GM23248 (cell line): Measurements from ENCODE around the gene MAPK8. TPM values are rescaled to one million over a fixed set of nuclear protein-coding genes. Genes with fewer than 3 reads are reported as not detected.

ENCODE experiments used
- DNase-seq: peaks from one replicate; pipeline ENCODE4 v3.0.0-alpha.2; 2015
- H2AFZ ChIP-seq: fragments of 200-600 bp; sonication (generic); 2 replicates; pipeline ENCODE4 v1.6.1; 2016; ENCODE audit warnings: antibody characterized with exemption
- H3F3A ChIP-seq: fragments of 200-600 bp; sonication (generic); 2 replicates; pipeline ENCODE4 v1.6.1; 2016; ENCODE audit warnings: mild to moderate bottlenecking, antibody characterized with exemption, mixed run types; ENCODE audit not compliant: insufficient read depth
- H3K27ac ChIP-seq: fragments of 200-600 bp; sonication (generic); 2 replicates; pipeline ENCODE4 v1.5.1; 2016; ENCODE audit warnings: mild to moderate bottlenecking
- H3K27me3 ChIP-seq: fragments of 200-600 bp; sonication (generic); replicated peaks from 2 replicates; pipeline ENCODE4 v1.6.1; 2016; ENCODE audit warnings: mild to moderate bottlenecking; ENCODE audit not compliant: insufficient read depth
- H3K36me3 ChIP-seq: fragments of 200-600 bp; sonication (generic); 2 replicates; pipeline ENCODE4 v1.6.1; 2016; ENCODE audit warnings: low read depth, mild to moderate bottlenecking
- H3K4me1 ChIP-seq: fragments of 200-600 bp; sonication (generic); 2 replicates; pipeline ENCODE4 v1.6.1; 2016; ENCODE audit warnings: mild to moderate bottlenecking; ENCODE audit not compliant: insufficient read depth
- H3K4me2 ChIP-seq: fragments of 200-600 bp; sonication (generic); one replicate; pipeline ENCODE4 v1.6.1; 2016; ENCODE audit warnings: mild to moderate bottlenecking; ENCODE audit not compliant: unreplicated experiment
- H3K4me3 ChIP-seq: fragments of 200-600 bp; sonication (generic); 2 replicates; pipeline ENCODE4 v1.5.1; 2016; ENCODE audit warnings: mild to moderate bottlenecking
- H3K79me2 ChIP-seq: fragments of 200-600 bp; sonication (generic); 2 replicates; pipeline ENCODE4 v1.6.1; 2016; ENCODE audit warnings: mild to moderate bottlenecking; ENCODE audit not compliant: insufficient read depth
- H3K9ac ChIP-seq: fragments of 200-600 bp; sonication (generic); 2 replicates; pipeline ENCODE4 v1.6.1; 2016; ENCODE audit warnings: mild to moderate bottlenecking
- H3K9me2 ChIP-seq: fragments of 200-600 bp; sonication (generic); 2 replicates; pipeline ENCODE4 v1.6.1; 2016; ENCODE audit warnings: mixed run types, mild to moderate bottlenecking, moderate library complexity; ENCODE audit not compliant: insufficient read depth
- H3K9me3 ChIP-seq: fragments of 200-600 bp; sonication (generic); one replicate; pipeline ENCODE4 v1.6.1; 2017; ENCODE audit warnings: low read depth
- H4K20me1 ChIP-seq: fragments of 200-600 bp; sonication (generic); 2 replicates; pipeline ENCODE4 v1.6.0; 2016; ENCODE audit not compliant: insufficient read depth
- EZH2 ChIP-seq: fragments of 200-600 bp; sonication (generic); IDR thresholded peaks from 2 replicates; pipeline ENCODE4 v1.6.1; 2018; ENCODE audit warnings: antibody characterized with exemption, mild to moderate bottlenecking; ENCODE audit not compliant: insufficient read depth, poor library complexity, severe bottlenecking
- EZH2phosphoT487 ChIP-seq: fragments of 200-600 bp; sonication (generic); IDR thresholded peaks from 2 replicates; pipeline ENCODE4 v1.6.1; 2018; ENCODE audit warnings: antibody characterized with exemption, moderate library complexity, mild to moderate bottlenecking, low read depth; ENCODE audit not compliant: insufficient read depth
- WGBS, 2 experiments: methylation state at CpG; one replicate each; pipeline ENCODE4 v1.1.6; 2015 to 2017; ENCODE audit warnings: low lambda C conversion rate in 2 of 2, low coverage in 1 of 2; ENCODE audit errors: missing lambda C conversion rate in 2 of 2; 5-methylcytosine and 5-hydroxymethylcytosine counted together
- in situ Hi-C: fragments of 300-500 bp; cut with MboI; formaldehyde crosslinking; loops from 2 replicates; pipeline ENCODE4 v1.15.0; 2020
- polyA plus RNA-seq: library from polyadenylated mRNA; unstranded; fragments of >200 nt; fragmentation: Nextera tagmentation; extraction: Ambion mirVana; gene quantifications from 2 replicates; pipeline ENCODE4 v1.2.1, GENCODE V29; 2016
- total RNA-seq: library from RNA; depleted of rRNA; stranded (reverse); fragments of >200 nt; shearing (Covaris generic); gene quantifications from 2 replicates; pipeline ENCODE4 v1.2.3, GENCODE V29; 2014

MAPK8 gene
- total and polyA plus RNA-seq, 2 experiments from 2014 or later: 44.4 to 78.7 TPM

GRCh38 chr10:48332166-48332870 lies 25.8 kb downstream of the MAPK8 start:
- no peak overlapping the region for H3K9ac ChIP-seq
- H3K27me3 ChIP-seq: no peaks in the 10 kb centered on the region
- in situ Hi-C loops: no loop called here
- no peak for TF ChIP-seq EZH2phosphoT487
- no peak for TF ChIP-seq EZH2
- H3K9me2 ChIP-seq: no peaks in the 10 kb centered on the region
- no peak overlapping the region for H3K27ac ChIP-seq
- no peak overlapping the region for H3K4me3 ChIP-seq
- no peak overlapping the region for H2AFZ ChIP-seq
- no peak for DNase-seq
- H3K36me3 ChIP-seq: peaks cover 5% of the 10 kb centered on the region; the same call in 1 of the 2 replicates
- H3K79me2 ChIP-seq: peaks cover 100% of the 10 kb centered on the region
- no peaks in the 10 kb centered on the region for H3F3A ChIP-seq
- WGBS, 2 experiments: 87 to 88% methylated on average over 5 of the region's 5 CpGs
- no peaks in the 10 kb centered on the region; the same call in 1 of the 2 replicates for H4K20me1 ChIP-seq
- H3K4me2 ChIP-seq: no peak overlapping the region
- no peaks in the 10 kb centered on the region for H3K4me1 ChIP-seq
- no peaks in the 10 kb centered on the region for H3K9me3 ChIP-seq

GRCh38 chr10:48332871-48333216 lies 26.4 kb downstream of the MAPK8 start:
- Histone ChIP-seq H3K27me3 (no peaks in the 10 kb centered on the region), H2AFZ (no peak overlapping the region), H3K4me2 (no peak overlapping the region), H3F3A (no peaks in the 10 kb centered on the region), H3K9me3 (no peaks in the 10 kb centered on the region), H3K27ac (no peak overlapping the region), H3K36me3 (peaks cover 5% of the 10 kb centered on the region; the same call in 1 of the 2 replicates), H3K4me1 (no peaks in the 10 kb centered on the region), H3K4me3 (no peak overlapping the region), H3K9ac (no peak overlapping the region), H3K79me2 (peaks cover 100% of the 10 kb centered on the region), H3K9me2 (no peaks in the 10 kb centered on the region), H4K20me1 (no peaks in the 10 kb centered on the region; the same call in 1 of the 2 replicates)
- 95 to 100% methylated on average over 1 of the region's 1 CpG for WGBS, 2 experiments
- no peak for TF ChIP-seq EZH2
- TF ChIP-seq EZH2phosphoT487: no peak
- DNase-seq: no peak
- in situ Hi-C loops: no loop called here

GRCh38 chr10:48333856-48334255 lies 27.4 kb downstream of the MAPK8 start:
- DNase-seq: no peak
- H3K4me1 ChIP-seq: no peaks in the 10 kb centered on the region
- H3F3A ChIP-seq: no peaks in the 10 kb centered on the region
- H3K36me3 ChIP-seq: peaks cover 5% of the 10 kb centered on the region; the same call in 1 of the 2 replicates
- H2AFZ ChIP-seq: no peak overlapping the region
- no peaks in the 10 kb centered on the region for H3K27me3 ChIP-seq
- H4K20me1 ChIP-seq: no peaks in the 10 kb centered on the region
- H3K9me2 ChIP-seq: no peaks in the 10 kb centered on the region
- TF ChIP-seq EZH2phosphoT487 (no peak), EZH2 (no peak)
- in situ Hi-C loops: no loop called here
- peaks cover 98% of the 10 kb centered on the region for H3K79me2 ChIP-seq
- H3K9me3 ChIP-seq: no peaks in the 10 kb centered on the region
- H3K27ac ChIP-seq: no peak overlapping the region
- no peak overlapping the region for H3K4me3 ChIP-seq
- no peak overlapping the region for H3K4me2 ChIP-seq
- H3K9ac ChIP-seq: no peak overlapping the region
- 94 to 95% methylated on average over 6 of the region's 6 CpGs for WGBS, 2 experiments

GRCh38 chr10:48335788-48336187 lies 29.3 kb downstream of the MAPK8 start:
- Histone ChIP-seq H3K9me2 (no peaks in the 10 kb centered on the region), H3K4me3 (no peak overlapping the region), H3K4me2 (no peak overlapping the region), H3K9ac (no peak overlapping the region), H3K4me1 (no peaks in the 10 kb centered on the region), H3F3A (no peaks in the 10 kb centered on the region), H3K79me2 (peaks cover 96% of the 10 kb centered on the region), H4K20me1 (no peaks in the 10 kb centered on the region), H2AFZ (no peak overlapping the region), H3K27me3 (no peaks in the 10 kb centered on the region), H3K9me3 (no peaks in the 10 kb centered on the region), H3K27ac (no peak overlapping the region), H3K36me3 (peaks cover 5% of the 10 kb centered on the region; the same call in 1 of the 2 replicates)
- in situ Hi-C loops: no loop called here
- WGBS, 2 experiments: 96 to 98% methylated on average over 2 of the region's 2 CpGs
- DNase-seq: no peak
- no peak for TF ChIP-seq EZH2
- TF ChIP-seq EZH2phosphoT487: no peak
